IPS-15b (cell line): ENCODE results near the gene INMT.

Experiments used
- H3K27me3 ChIP-seq: one replicate; pipeline ENCODE4 v1.6.1; 2013; ENCODE audit warnings: low read length; ENCODE audit not compliant: control insufficient read depth, insufficient read depth
- H3K36me3 ChIP-seq: one replicate; pipeline ENCODE4 v1.6.1; 2013; ENCODE audit warnings: low read length; ENCODE audit not compliant: control insufficient read depth, insufficient read depth
- H3K4me1 ChIP-seq: one replicate; pipeline ENCODE4 v1.6.1; 2013; ENCODE audit warnings: mild to moderate bottlenecking, low read length; ENCODE audit not compliant: control insufficient read depth, insufficient read depth
- H3K4me3 ChIP-seq: one replicate; pipeline ENCODE4 v1.5.1; 2013; ENCODE audit warnings: low read depth, low read length
- H3K9ac ChIP-seq: one replicate; pipeline ENCODE4 v1.6.1; 2013; ENCODE audit warnings: low read depth, mild to moderate bottlenecking, low read length
- H3K9me3 ChIP-seq: one replicate; pipeline ENCODE4 v1.6.1; 2013; ENCODE audit warnings: mild to moderate bottlenecking, low read length; ENCODE audit not compliant: control insufficient read depth, insufficient read depth

Gene INMT

DNA sequence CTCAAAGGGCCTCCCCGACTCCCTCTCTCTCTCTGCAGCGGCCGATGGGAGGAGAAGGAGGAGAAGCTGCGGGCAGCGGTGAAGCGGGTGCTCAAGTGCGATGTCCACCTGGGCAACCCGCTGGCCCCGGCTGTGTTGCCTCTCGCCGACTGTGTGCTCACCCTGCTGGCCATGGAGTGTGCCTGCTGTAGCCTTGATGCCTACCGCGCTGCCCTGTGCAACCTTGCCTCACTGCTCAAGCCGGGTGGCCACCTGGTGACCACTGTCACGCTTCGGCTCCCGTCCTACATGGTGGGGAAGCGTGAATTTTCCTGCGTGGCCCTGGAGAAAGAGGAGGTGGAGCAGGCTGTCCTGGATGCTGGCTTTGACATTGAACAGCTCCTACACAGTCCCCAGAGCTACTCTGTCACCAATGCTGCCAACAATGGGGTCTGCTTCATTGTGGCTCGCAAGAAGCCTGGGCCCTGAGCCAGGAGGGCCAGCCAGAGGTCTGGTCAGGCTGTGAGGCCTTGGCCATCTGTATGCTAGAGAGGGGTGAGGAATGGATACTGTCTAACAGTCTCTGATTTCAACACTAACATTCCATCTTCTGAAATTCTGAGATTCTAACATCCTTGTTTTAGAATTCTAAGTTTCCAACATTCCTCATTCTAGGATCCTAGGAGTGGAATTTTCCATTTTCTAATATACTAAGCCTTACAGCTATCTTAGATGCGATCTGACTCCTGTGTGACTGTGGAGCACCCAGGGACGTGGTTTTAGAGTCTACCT is 3.6 kb downstream of the INMT start:
- H3K36me3 ChIP-seq: no peaks in the 10 kb centered on the region

DNA sequence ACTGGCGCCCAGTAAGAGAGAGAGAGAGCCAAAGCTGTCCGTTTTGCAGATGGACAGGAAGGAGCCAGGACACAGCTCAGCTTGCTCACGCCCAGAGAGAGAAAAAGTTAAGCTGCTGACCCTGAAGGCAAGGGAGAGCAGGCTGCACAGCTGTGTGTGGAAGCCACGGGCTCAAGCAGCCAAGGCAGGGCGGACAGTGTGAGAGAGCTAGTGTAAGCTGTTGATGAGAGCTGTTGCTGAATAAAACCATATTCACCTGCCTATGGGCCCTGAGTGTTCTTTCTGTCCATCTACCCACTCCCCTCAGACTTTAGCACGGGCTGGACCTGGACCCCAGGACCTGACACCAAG is 5.4 kb downstream of the INMT start:
- H3K4me1 ChIP-seq: no peaks in the 10 kb centered on the region
- H3K9ac ChIP-seq: no peak overlapping the region
- no peaks in the 10 kb centered on the region for H3K9me3 ChIP-seq
- peaks cover 3% of the 10 kb centered on the region for H3K27me3 ChIP-seq
- H3K36me3 ChIP-seq: no peaks in the 10 kb centered on the region
- H3K4me3 ChIP-seq: no peak overlapping the region

More for the DNA sequence above, 3.6 kb downstream of the INMT start:
- Histone ChIP-seq H3K9ac (no peak overlapping the region), H3K9me3 (no peaks in the 10 kb centered on the region), H3K27me3 (peaks cover 3% of the 10 kb centered on the region), H3K4me1 (no peaks in the 10 kb centered on the region), H3K4me3 (no peak overlapping the region)

DNA sequence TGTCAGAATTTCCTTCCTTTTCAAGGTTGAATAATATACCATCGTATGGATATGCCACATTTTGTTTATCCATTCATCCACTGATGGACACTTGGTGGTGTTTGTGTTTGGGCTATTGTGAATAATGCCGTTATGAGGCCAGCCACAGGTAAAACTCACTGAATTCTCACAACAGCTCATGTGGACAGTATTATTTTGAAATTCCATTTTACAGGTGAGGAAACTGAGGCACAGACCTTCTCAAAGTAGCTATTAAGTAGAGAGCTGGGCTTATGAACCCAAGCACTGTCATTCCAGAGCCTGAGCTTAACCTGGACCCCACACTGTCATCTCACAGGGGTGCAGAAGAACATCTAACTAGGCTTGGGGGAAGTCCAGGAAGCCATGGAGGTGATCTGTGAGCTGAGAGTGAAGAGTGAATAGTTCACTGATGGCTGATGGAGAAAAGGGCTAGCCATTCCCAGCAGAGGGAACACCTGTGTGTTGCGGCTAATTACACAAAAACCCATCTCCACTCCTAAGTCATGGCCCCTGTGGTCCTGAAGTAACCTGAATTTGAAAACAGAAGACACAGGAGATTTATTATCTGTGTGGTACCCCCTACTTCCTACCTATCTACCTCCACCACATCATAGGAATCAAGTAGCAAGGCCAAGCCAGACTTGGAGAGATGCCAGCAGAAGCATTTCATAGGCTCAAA is 8.7 kb downstream of the INMT start:
- Histone ChIP-seq H3K4me3 (no peak overlapping the region), H3K9me3 (no peaks in the 10 kb centered on the region), H3K36me3 (no peaks in the 10 kb centered on the region), H3K9ac (no peak overlapping the region), H3K27me3 (no peaks in the 10 kb centered on the region), H3K4me1 (no peaks in the 10 kb centered on the region)

DNA sequence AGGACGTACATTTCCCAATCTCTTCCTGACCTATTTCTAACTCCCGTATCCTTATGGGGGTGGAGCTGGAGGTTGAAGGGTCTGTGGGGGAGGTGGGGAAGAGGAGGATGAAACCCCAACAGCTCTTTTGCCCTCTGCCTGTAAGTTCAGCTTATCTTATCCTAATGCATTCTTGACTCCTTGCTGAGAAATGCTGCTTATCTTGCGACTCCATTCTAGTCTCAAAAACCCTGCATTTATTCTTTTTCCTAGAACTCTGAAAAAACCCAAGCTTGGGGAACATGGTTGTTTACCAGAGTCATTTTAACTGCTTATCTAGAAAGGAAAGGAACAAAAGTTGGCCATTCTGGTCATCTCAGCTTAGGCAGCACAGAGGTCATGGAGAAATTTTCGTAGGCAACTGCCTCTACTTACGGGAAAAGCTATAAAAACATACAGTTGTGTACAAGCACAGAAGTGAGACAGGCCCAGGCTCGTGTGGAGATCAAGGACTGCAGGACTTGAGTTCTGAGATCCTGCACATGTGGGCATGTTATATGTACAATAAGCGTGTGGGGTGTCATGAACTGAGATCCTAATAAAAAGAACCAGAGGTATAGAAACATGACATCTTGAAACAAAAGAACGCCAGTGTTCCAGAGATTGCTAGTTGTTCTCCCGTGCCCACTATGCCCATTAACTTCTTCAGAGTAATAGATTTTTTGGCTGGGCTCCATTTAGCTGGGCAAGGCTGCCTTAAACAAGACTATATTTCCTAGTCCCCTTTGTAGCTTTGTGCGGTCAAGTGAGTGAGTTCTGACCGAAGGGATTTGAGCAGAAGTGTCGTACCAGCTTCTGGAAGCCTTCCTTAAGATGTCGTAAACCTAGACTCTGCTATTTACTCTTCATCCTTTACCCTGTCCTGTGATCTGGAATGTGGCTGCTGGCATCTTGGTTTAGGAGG is 9.6 kb downstream of the INMT start:
- Histone ChIP-seq H3K4me1 (no peaks in the 10 kb centered on the region), H3K9ac (no peak overlapping the region), H3K4me3 (no peak overlapping the region), H3K9me3 (no peaks in the 10 kb centered on the region), H3K36me3 (no peaks in the 10 kb centered on the region), H3K27me3 (no peaks in the 10 kb centered on the region)

DNA sequence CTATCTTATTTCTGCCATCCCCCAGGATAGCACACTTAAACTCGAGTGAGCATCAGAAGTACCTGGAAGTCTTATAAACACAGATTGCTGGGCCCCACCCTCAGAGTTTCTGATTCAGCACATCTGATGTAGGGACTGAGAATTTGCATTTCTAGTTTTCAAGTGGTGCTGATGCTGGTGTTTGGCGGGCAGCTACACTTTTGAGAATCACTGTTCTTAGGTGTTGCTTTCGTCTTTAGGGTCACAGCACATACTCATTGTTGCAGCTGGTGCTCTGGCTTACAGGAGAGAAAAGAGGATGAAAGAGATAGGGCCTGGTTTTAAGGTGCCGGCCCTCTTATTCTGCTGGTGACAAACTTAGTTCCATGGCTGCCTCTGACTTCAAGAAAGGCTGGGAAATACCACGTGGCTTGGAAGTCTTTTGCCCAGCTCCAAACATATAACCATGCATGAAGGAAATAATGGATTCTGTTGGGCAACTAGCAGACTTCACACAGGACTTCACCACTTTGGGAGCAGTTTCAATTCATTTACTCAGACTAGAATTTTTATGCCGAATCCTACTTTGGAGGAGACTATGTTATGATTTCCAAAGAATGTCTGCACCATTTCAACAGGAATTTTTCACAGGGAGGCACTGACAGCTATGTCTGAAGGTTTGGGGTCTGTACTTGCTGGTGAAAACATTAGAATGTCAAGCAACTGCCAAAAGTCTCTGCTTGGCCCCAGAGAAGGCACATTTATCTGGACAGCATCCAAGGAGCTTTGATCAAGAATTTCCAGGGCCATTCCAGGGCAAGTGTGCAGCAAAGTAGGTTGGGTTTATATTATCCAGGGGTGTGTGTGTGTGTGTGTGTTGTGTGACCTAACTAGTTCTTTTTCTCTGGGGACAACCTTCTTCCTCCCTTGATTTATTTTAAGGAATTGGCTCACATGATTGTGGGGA is 12.4 kb downstream of the INMT start:
- no peaks in the 10 kb centered on the region for H3K36me3 ChIP-seq
- H3K4me3 ChIP-seq: no peak overlapping the region
- no peak overlapping the region for H3K9ac ChIP-seq
- no peaks in the 10 kb centered on the region for H3K9me3 ChIP-seq
- H3K27me3 ChIP-seq: peaks cover 2% of the 10 kb centered on the region
- H3K4me1 ChIP-seq: no peaks in the 10 kb centered on the region

DNA sequence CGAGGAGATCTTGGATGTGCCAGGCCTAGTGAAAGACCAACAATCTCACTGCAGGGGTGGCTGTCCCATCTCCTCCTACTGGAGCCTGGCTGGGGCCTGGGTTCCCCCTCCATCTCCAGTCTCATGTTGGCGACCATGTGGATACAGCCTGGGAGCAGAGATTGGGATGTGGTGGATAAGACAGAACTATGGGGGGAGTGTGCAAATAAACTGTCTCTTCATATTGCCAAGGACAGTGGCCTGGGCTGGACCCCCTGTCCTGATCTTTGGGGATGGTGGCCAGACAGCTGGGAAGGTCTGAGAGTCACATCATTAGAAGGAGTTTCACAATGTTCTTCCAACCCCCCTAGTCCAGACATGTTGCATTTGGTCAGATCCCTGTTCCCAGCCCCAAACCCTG is 13.5 kb downstream of the INMT start:
- peaks cover 4% of the 10 kb centered on the region for H3K27me3 ChIP-seq
- H3K36me3 ChIP-seq: no peaks in the 10 kb centered on the region
- H3K4me3 ChIP-seq: no peak overlapping the region
- no peaks in the 10 kb centered on the region for H3K4me1 ChIP-seq
- no peak overlapping the region for H3K9ac ChIP-seq
- no peaks in the 10 kb centered on the region for H3K9me3 ChIP-seq

DNA sequence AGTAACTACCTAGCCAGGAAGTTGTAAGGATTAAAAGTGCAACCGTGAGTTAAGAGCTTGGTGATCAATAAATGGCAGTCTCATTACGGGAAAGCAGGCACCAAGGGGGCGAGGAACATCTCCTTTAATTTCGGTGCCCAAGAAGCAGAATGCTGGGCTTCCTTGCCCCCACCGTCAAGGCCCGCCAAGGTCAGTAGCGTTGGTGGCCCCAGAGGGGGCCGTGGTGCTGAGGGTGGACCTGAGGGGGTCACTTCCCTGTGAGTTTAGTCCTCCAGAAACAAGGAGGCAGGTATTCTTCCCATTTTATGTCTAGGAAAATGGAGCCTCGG is 18.9 kb downstream of the INMT start:
- no peaks in the 10 kb centered on the region for H3K36me3 ChIP-seq
- no peaks in the 10 kb centered on the region for H3K4me1 ChIP-seq
- H3K9ac ChIP-seq: peak overlapping the region; percentile 43
- peaks cover 4% of the 10 kb centered on the region for H3K27me3 ChIP-seq
- H3K4me3 ChIP-seq: peak overlapping the region; percentile 83
- no peaks in the 10 kb centered on the region for H3K9me3 ChIP-seq

DNA sequence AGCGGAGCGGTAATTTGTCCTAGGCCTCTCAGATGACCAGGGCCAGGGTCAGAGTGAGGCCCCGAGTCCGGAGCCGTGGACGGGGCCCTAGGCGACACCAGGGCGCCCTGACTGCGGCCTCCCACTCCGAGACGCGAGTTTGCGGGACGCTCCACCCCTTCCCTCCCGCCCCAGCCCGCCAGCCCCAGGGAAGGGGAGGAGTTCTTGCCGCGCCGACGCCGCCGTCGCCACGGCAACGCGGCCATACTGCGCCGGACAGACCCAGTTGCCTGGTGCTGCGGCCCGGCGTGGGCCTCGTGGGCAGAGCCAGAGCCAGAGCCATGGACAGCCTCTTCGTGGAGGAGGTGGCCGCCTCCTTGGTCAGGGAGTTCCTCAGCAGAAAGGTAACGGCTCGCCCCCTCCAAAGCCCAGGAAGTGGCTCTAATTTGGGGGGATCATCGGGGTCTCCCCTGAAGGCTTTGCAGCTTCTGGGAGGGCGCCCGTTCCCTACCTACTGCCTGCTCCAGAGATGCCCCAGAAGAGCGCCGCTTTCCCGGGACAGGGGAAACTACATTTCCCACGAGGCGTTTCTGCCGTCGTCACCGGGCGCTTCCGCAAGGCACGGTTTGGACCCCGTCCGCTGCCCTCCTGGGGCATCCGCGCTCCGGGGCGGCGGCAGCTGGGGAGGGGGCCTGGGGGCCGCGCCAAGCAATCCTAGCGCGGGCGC is 19.4 kb downstream of the INMT start, which contains the start of gene MINDY4:
TSS of gene MINDY4 (plus strand) at position 244 of the 706 bp plus-strand sequence. CDS start at position 321, 77 bp downstream.
- Histone ChIP-seq H3K4me1 (no peaks in the 10 kb centered on the region), H3K27me3 (peaks cover 4% of the 10 kb centered on the region), H3K4me3 (peak within 1 kb of the TSS; percentile 83), H3K9me3 (no peaks in the 10 kb centered on the region), H3K9ac (peak within 1 kb of the TSS; percentile 43), H3K36me3 (no peaks in the 10 kb centered on the region)

DNA sequence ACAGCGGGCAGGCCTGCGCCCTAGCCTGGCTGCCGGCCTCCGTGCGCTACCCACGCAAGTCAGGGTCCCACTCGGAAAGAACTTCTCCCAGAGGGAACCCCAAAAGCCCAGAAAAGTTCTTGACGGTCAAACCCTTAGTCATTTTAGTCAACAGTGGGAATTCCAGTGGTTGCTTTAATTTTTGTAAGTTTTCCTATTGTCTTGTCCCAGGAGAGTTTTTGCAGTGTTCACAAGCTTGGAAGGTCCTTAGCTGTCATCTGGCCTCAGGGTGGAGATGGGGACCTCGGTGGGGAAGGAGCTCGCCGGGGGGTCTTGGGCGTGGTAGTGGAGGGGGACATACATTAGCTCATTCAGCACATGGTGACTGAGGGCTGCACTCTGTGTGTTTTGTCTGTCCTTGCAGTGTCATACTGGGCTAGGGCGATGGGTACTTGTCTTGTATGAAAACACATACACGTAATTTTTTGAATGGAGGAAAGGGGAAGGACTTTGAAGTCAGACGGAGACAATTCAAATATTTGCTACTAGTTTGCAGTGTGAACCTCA is 20.0 kb downstream of the INMT start:
- H3K36me3 ChIP-seq: no peaks in the 10 kb centered on the region
- peak overlapping the region; percentile 83 for H3K4me3 ChIP-seq
- no peaks in the 10 kb centered on the region for H3K9me3 ChIP-seq
- H3K9ac ChIP-seq: no peak overlapping the region
- H3K27me3 ChIP-seq: peaks cover 4% of the 10 kb centered on the region
- no peaks in the 10 kb centered on the region for H3K4me1 ChIP-seq

DNA sequence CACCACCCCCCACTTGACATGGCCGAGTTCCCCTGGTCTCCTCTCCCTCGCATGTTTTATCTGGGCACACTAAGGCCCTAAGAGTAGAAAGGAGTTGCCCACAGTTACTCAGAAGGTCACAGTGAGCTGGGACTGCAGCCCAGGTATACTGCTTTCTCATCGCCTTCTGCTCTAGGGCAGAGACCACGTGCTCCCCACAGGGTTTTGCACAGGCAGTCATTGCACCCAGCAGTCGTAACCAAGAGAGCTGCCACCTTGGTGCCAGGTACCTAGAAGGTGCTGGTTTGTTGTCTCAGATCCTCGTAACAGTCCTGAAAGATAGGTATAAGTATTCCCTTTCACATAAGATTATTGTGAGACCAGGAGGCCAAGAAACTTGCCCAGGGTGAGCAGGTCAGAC is 21.0 kb downstream of the INMT start:
- Histone ChIP-seq H3K9me3 (no peaks in the 10 kb centered on the region), H3K4me1 (no peaks in the 10 kb centered on the region), H3K27me3 (peaks cover 3% of the 10 kb centered on the region), H3K36me3 (no peaks in the 10 kb centered on the region), H3K4me3 (no peak overlapping the region), H3K9ac (no peak overlapping the region)
